Measurements from ENCODE around the gene CNNM2.
"Not testable (repeated sequence)": the region's sequence is repeated elsewhere in the genome, so short reads cannot be mapped to it uniquely, and the experiment has no call there.

Gene CNNM2

GRCh38 chr10:102927311-102928010 is 9.4 kb downstream of the CNNM2 start:
- DNase-seq, result no peak

DNA sequence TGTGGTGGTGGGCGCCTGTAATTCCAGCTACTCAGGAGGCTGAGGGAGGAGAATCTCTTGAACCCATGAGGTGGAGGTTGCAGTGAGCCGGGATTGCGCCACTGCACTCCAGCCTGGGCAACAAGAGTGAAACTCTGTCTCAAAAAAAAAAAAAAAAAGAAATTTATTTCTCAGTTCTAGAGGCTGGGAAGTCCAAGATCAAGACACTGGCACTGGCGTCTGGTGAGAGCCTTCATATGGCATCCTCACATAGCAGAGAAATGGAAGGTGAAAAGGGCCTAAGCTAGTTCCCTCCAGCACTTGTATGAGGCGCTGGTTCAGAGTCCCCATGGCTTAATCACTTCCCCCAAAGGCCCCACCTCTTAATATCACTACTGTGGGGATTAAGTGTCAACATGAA is 10.3 kb downstream of the CNNM2 start:
- DNase-seq, result not testable (repeated sequence)

GRCh38 chr10:102930720-102931119 is 12.6 kb downstream of the CNNM2 start:
- no peak for DNase-seq

GRCh38 chr10:102931643-102932042 is 13.5 kb downstream of the CNNM2 start:
- DNase-seq, result no peak

DNA sequence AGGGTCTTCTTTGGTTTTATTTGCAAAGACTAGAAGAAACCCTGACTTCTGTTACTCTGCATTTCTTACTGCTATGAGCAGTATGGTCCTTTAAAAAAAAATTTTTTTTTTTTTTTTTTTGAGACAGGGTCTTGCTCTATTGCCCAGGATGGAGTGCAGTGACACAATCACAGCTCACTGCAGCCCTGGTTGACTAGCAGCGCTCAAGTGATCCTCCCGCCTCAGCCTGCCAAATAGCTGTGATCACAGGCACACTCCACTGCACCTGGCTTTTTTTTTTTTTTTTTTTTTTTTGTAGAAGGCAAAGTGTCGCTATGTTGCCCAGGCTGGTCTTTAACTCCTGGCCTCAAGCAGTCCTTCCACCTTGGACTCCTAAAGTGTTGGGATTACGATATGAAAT is 17.4 kb downstream of the CNNM2 start:
- DNase-seq, result no peak

DNA sequence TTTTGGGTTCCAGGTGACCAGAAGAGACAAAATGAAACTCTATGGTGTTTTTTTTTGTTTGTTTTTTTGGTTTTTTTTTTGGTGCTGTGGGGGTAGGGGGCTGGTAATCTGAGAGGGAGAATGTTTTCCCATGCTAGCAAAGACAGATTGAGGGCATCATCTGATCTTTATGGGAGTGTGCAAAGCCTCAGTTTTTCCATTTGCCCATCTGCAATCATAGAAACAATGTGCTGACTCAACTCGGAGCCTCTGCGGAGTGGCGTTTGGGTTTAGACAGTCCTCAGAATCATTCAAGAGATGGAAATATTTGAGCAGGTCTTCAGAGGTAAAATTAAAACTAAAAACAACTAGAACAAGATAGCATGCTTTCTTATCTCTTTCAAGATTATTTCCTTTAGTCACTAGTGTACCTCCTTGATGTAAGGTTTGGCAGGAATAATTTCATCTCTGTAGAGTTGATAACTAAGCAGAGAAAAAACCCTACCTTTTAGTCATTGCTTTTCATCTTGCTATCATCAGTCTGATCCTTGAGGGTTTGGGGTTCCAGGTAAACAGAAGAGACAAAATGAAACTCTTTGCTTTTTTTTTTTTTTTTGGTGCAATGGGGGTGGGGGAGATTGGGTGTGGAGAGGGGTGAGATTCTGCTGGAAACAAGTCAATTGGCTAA is 18.0 kb downstream of the CNNM2 start:
- DNase-seq, result no peak

- no peak for DNase-seq
Observed at GRCh38 chr10:102941401-102941800, 23.3 kb downstream of the CNNM2 start.

GRCh38 chr10:102945449-102945848 is 27.4 kb downstream of the CNNM2 start:
- DNase-seq, result no peak

- no peak for DNase-seq
Observed at GRCh38 chr10:102945962-102946361, 27.9 kb downstream of the CNNM2 start.

DNA sequence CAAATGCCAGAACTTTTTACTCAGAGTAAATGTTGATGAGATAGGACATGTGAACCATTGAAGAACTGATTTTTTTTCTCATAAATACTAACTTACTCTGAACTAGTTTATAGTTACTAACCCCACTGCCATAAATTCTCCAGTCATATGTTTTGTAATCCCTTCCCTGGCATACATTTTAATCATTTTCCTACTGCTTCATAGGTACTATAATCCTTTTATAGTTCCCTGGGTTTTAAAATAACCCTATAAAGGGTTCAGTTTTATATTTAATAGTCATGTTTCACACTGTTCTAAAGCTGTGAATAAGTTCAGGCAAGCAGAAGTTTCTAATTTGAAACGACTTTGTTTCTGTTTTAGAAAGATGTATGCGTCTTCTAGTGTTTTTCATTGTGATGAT is 28.9 kb downstream of the CNNM2 start:
- no peak for DNase-seq

DNA sequence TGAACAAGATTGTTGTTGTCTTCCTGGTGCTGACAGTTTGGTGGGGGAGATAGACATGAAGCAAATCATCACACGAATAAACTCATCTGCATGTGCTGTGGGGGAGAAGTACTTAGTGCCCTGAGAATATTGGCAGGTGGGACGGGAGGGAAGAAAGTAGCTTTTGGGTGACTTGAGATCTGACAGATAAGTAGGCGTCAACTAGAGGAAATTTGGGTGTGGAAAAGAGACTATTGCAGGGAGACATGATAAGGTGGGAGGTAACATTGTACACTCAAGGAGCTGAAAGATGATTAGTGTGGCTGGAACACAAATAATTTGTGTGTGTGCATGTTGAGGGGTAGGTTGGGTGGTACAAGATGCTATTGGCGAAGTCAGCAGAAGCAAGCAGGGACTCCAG is 30.1 kb downstream of the CNNM2 start:
- DNase-seq, result no peak

DNA sequence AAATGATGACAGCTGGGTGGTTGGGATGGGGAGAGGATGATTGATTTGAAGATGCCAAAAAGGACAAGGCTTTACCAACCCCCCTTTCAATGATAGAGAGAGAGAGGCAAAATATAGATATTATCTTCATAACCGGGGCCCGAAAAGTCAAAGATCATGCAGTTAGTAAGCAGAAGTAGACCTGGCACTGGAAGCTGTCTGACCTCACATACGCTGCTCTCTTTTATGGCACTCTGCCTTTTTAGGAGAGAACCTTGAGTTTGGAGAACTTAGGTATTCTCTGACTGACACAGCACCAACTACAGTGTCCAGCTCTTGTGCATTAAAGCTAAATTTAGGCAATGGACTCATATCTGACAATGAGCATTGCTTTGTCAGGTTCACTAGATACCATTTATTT is 30.7 kb downstream of the CNNM2 start:
- DNase-seq, result no peak

GRCh38 chr10:102949916-102950315 is 31.8 kb downstream of the CNNM2 start:
- DNase-seq, result no peak

GRCh38 chr10:102951316-102951715 is 33.2 kb downstream of the CNNM2 start:
- no peak for DNase-seq

DNA sequence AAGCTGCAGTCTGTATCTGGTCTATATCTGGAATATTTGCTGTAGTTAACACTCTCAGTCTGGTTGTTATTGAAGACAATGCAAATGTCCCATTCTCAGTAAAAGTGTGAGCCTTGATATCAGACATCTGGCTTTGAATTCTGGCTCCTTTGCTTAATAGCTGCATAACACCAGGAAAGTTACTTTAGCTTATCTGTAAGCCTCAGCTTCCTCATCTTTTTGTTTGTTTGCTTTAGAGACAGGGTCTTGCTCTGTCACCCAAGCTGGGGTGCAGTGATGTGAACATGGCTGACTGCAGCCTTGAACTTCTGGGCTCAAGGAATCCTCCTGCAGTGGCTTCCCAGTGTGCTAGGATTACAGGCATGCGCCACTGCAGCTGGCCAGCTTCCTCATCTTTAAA is 41.3 kb downstream of the CNNM2 start:
- DNase-seq, result no peak

DNA sequence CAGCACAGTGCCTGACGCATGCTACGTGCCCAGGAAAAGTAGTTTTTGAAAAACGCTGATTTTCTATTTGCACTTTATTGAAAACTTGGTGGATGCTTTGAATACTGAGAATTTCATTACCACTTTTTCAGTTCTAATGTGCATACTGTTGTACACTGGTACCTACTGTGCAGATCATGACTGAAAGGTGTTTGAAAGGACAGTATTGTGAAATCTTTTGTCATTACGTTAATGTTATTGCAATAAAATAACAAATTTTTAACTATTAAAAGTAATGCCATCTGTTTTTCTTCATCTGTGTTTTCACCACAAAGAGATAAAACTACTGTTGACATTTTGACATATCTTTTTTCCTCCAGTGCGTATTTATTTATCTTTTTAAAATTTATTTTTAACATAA is 42.1 kb downstream of the CNNM2 start:
- DNase-seq, result no peak

- no peak for DNase-seq
Observed at GRCh38 chr10:102962267-102962666, 44.2 kb downstream of the CNNM2 start.

GRCh38 chr10:102962951-102963755 is 45.1 kb downstream of the CNNM2 start:
- DNase-seq, result no peak

- DNase-seq, result no peak
Observed at GRCh38 chr10:102963756-102964025, 45.6 kb downstream of the CNNM2 start.

DNA sequence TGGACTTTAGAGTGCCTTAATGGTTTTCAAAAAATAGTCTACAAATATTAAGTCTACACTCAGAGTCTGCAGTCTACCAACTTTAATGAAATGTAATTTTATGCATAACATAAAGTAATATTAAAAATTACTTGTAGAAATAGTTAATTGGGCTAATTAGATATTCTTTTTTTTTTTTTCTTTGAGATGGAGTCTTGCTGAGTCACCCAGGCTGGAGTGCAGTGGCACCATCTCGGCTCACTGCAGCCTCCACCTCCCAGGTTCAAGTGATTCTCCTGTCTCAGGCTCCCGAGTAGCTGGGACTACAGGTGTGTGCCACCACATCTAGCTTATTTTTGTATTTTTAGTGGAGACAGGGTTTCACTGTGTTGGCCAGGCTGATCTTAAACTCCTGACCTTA is 46.0 kb downstream of the CNNM2 start:
- DNase-seq, result not testable (repeated sequence)

DNA sequence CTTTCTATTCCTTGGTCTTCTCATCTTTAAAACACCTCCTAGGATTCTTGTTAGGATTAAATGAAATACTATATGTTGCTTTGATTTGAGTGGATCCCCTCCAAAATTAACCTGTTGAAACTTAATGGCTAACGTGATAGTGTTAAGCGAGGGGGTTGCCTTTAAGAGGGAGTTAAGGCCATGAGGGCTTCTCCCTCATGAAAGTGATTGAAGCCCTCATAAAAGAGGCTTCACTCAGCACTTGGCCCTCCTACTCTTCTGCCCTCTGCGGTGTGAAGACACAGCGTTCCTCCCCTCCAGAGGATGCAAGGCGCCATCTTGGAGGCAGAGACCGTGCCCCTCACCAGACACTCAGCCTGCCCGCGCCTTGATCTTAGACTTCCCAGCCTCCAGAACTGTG is 46.6 kb downstream of the CNNM2 start:
- no peak for DNase-seq

- DNase-seq, result no peak
Observed at GRCh38 chr10:102965311-102965851, 47.3 kb downstream of the CNNM2 start.

- DNase-seq, result no peak
Observed at GRCh38 chr10:102967123-102967522, 49.0 kb downstream of the CNNM2 start.

All from femur (tissue), 1 donor.